Astrocyte (in vitro differentiated cells and primary cell): Measurements from ENCODE around the gene TRDN. TPM values are rescaled to one million over a fixed set of nuclear protein-coding genes. Genes with fewer than 3 reads are reported as not detected.

ENCODE experiments used
- DNase-seq: peaks from one replicate; pipeline ENCODE4 v3.0.0-alpha.2; 2010; ENCODE audit warnings: low read depth
- FAIRE-seq: peaks from 2 replicates; lab custom pipeline; 2011; peaks lifted over from hg19 to GRCh38; lab: Jason Lieb, UNC
- H2AFZ ChIP-seq: 2 replicates; pipeline ENCODE4 v1.6.0; 2012; ENCODE audit warnings: low read depth, low read length, inconsistent platforms
- H3K27ac ChIP-seq: 2 replicates; pipeline ENCODE4 v1.5.1; 2011; ENCODE audit warnings: low read depth, low read length, inconsistent platforms
- H3K27me3 ChIP-seq: 2 replicates; pipeline ENCODE4 v1.6.0; 2011; ENCODE audit warnings: low read length, inconsistent platforms; ENCODE audit not compliant: insufficient read depth
- H3K36me3 ChIP-seq: 2 replicates; pipeline ENCODE4 v1.5.1; 2011; ENCODE audit warnings: low read length, inconsistent platforms; ENCODE audit not compliant: insufficient read depth
- H3K4me1 ChIP-seq: 2 replicates; pipeline ENCODE4 v1.5.1; 2011; ENCODE audit warnings: low read length, inconsistent platforms; ENCODE audit not compliant: insufficient read depth
- H3K4me2 ChIP-seq: 2 replicates; pipeline ENCODE4 v1.6.0; 2012; ENCODE audit warnings: low read length, inconsistent platforms
- H3K4me3 ChIP-seq: 2 replicates; pipeline ENCODE4 v1.5.1; 2011; ENCODE audit warnings: low read depth, mild to moderate bottlenecking, low read length, inconsistent platforms; ENCODE audit not compliant: insufficient read depth
- H3K79me2 ChIP-seq: 2 replicates; pipeline ENCODE4 v1.6.0; 2012; ENCODE audit warnings: mild to moderate bottlenecking, low read length, inconsistent platforms; ENCODE audit not compliant: insufficient read depth
- H3K9ac ChIP-seq: 2 replicates; pipeline ENCODE4 v1.6.0; 2012; ENCODE audit warnings: mild to moderate bottlenecking, low read length, inconsistent platforms
- H3K9me3 ChIP-seq: 2 replicates; pipeline ENCODE4 v1.5.1; 2012; ENCODE audit warnings: low read depth, mild to moderate bottlenecking, low read length, inconsistent platforms; ENCODE audit not compliant: insufficient read depth
- H4K20me1 ChIP-seq: 2 replicates; pipeline ENCODE4 v1.6.0; 2012; ENCODE audit warnings: low read length, inconsistent platforms; ENCODE audit not compliant: insufficient read depth
- H3K27ac Mint-ChIP-seq: one replicate; pipeline ENCODE4 v1.8.0; 2021; ENCODE audit warnings: mild to moderate bottlenecking, mixed read lengths; ENCODE audit not compliant: unreplicated experiment
- H3K27me3 Mint-ChIP-seq: one replicate; pipeline ENCODE4 v1.8.0; 2021; ENCODE audit warnings: low read depth, mixed read lengths; ENCODE audit not compliant: unreplicated experiment
- H3K36me3 Mint-ChIP-seq: one replicate; pipeline ENCODE4 v1.8.0; 2021; ENCODE audit warnings: low read depth, mixed read lengths; ENCODE audit not compliant: unreplicated experiment
- H3K4me1 Mint-ChIP-seq: one replicate; pipeline ENCODE4 v1.8.0; 2021; ENCODE audit warnings: low read depth, mixed read lengths; ENCODE audit not compliant: unreplicated experiment
- H3K4me3 Mint-ChIP-seq: one replicate; pipeline ENCODE4 v1.8.0; 2021; ENCODE audit warnings: mild to moderate bottlenecking, moderate library complexity, mixed read lengths; ENCODE audit not compliant: unreplicated experiment
- H3K9me3 Mint-ChIP-seq: one replicate; pipeline ENCODE4 v1.8.0; 2021; ENCODE audit warnings: mild to moderate bottlenecking, mixed read lengths; ENCODE audit not compliant: unreplicated experiment
- CTCF ChIP-seq: IDR thresholded peaks from 2 replicates; pipeline ENCODE4 v1.5.1; 2011; ENCODE audit warnings: low read depth, mild to moderate bottlenecking, inconsistent platforms, low read length, moderate library complexity; ENCODE audit not compliant: insufficient read depth
- EZH2 ChIP-seq: IDR thresholded peaks from 2 replicates; pipeline ENCODE4 v1.6.1; 2012; ENCODE audit warnings: mild to moderate bottlenecking, low read length, inconsistent platforms; ENCODE audit not compliant: insufficient read depth
- total RNA-seq: library from RNA; stranded (reverse); gene quantifications from 2 replicates; pipeline ENCODE4 v1.2.1, GENCODE V29; 2021

Gene TRDN
- total RNA-seq, 1 donor from 2014 or later = not detected

- H3K4me1 Mint-ChIP-seq = no peaks in the 10 kb centered on the region
- H3K79me2 ChIP-seq = no peaks in the 10 kb centered on the region
- H3K27ac Mint-ChIP-seq = no peak overlapping the region
Measured at GRCh38 chr6:123168466-123168865, 468.3 kb downstream of the TRDN start.

More at GRCh38 chr6:123168466-123168865, 468.3 kb downstream of the TRDN start:
- H3K4me3 Mint-ChIP-seq = no peak overlapping the region
- FAIRE-seq (no peak), DNase-seq (no peak)
- Histone ChIP-seq H3K27ac (no peak overlapping the region), H3K9ac (no peak overlapping the region), H2AFZ (no peak overlapping the region), H3K27me3 (no peaks in the 10 kb centered on the region), H4K20me1 (no peaks in the 10 kb centered on the region), H3K4me3 (no peak overlapping the region), H3K4me2 (no peak overlapping the region), H3K9me3 (no peaks in the 10 kb centered on the region), H3K4me1 (no peaks in the 10 kb centered on the region), H3K36me3 (no peaks in the 10 kb centered on the region)
- no peaks in the 10 kb centered on the region for H3K36me3 Mint-ChIP-seq
- no peak for TF ChIP-seq EZH2
- no peak for TF ChIP-seq CTCF
- H3K9me3 Mint-ChIP-seq = no peaks in the 10 kb centered on the region
- H3K27me3 Mint-ChIP-seq = no peaks in the 10 kb centered on the region

Other genes starting within 250 kb of the TRDN start
- 0.07 TPM in 1 of 2 replicates, not detected in the other for gene NKAIN2, start 166.9 kb upstream of the TRDN start, total RNA-seq